Endothelial cell of umbilical vein (primary cell): Measurements from ENCODE around the gene SPART. TPM values are rescaled to one million over a fixed set of nuclear protein-coding genes. Genes with fewer than 3 reads are reported as not detected.

Experiments used
- BruUV-seq: library from RNA; stranded (reverse); fragments of 400-500 nt; replicated peaks from 2 replicates; lab custom pipeline; 2021; lab: Mats Ljungman, UMichigan
- CTCF ChIA-PET: fragments of 300-600, 350-600 bp; sonication (Branson Sonifier 250); formaldehyde crosslinking; loops from one replicate; lab custom pipeline; 2021; ENCODE audit warnings: antibody characterized with exemption, inconsistent platforms; lab: Charles Lee
- POLR2A ChIA-PET: fragments of 300-600, 350-600 bp; sonication (Branson Sonifier 250); formaldehyde crosslinking; loops from one replicate; lab custom pipeline; 2021; ENCODE audit warnings: antibody characterized with exemption, inconsistent platforms; lab: Charles Lee
- DNase-seq: peaks from one replicate; pipeline ENCODE4 v3.0.0-alpha.2; 2011; ENCODE audit warnings: low read depth, low spot score
- FAIRE-seq: peaks from 2 replicates; lab custom pipeline; 2011; peaks lifted over from hg19 to GRCh38; lab: Jason Lieb, UNC
- H2AFZ ChIP-seq: 2 replicates; pipeline ENCODE4 v1.6.0; 2012; ENCODE audit warnings: low read depth, low read length, control low read depth, inconsistent platforms
- H3K27ac ChIP-seq: 2 replicates; pipeline ENCODE4 v1.5.1; 2011; ENCODE audit warnings: low read depth, mild to moderate bottlenecking, control low read depth, low read length, moderate library complexity; ENCODE audit not compliant: insufficient read depth
- H3K27me3 ChIP-seq, 2 experiments: 2 replicates each; pipeline versions ENCODE4 v1.6.0 to v1.6.1; 2011; ENCODE audit warnings: low read length in 2 of 2, mixed read lengths in 1 of 2; ENCODE audit not compliant: control insufficient read depth in 2 of 2, insufficient read depth in 2 of 2
- H3K36me3 ChIP-seq, 2 experiments: 2 replicates in 1 of 2; 3 replicates in 1 of 2; pipeline ENCODE4 v1.5.1; 2011; ENCODE audit warnings: low read length in 2 of 2, mild to moderate bottlenecking in 1 of 2, moderate library complexity in 1 of 2; ENCODE audit not compliant: control insufficient read depth in 2 of 2, insufficient read depth in 2 of 2; ENCODE audit errors: extremely low read depth in 1 of 2
- H3K4me1 ChIP-seq: 3 replicates; pipeline ENCODE4 v1.5.1; 2011; ENCODE audit warnings: mild to moderate bottlenecking, low read length; ENCODE audit not compliant: control insufficient read depth, insufficient read depth; ENCODE audit errors: extremely low read depth
- H3K4me2 ChIP-seq: 2 replicates; pipeline ENCODE4 v1.6.1; 2011; ENCODE audit warnings: low read length, control low read depth, mixed read lengths; ENCODE audit not compliant: insufficient read depth
- H3K4me3 ChIP-seq, 3 experiments: fragments of 200-600 bp in 1 of 3; sonication (generic), shearing (Covaris generic) in 1 of 3; replicated peaks in 1 of 3; 2 replicates each; pipeline ENCODE4 v1.5.1; 2011 to 2016; ENCODE audit warnings: control low read depth in 3 of 3, low read length in 3 of 3, mild to moderate bottlenecking in 2 of 3, inconsistent platforms in 1 of 3, low read depth in 1 of 3, moderate library complexity in 1 of 3; ENCODE audit not compliant: insufficient read depth in 1 of 3
- H3K79me2 ChIP-seq: 2 replicates; pipeline ENCODE4 v1.6.0; 2012; ENCODE audit warnings: low read length, inconsistent platforms; ENCODE audit not compliant: control insufficient read depth, insufficient read depth
- H3K9ac ChIP-seq: replicated peaks from 2 replicates; pipeline ENCODE3; 2011; ENCODE audit warnings: low read length, control low read depth; ENCODE audit not compliant: insufficient read depth; ENCODE audit errors: extremely low read depth
- H3K9me1 ChIP-seq: replicated peaks from 3 replicates; pipeline ENCODE4 v1.6.0; 2011; ENCODE audit warnings: mild to moderate bottlenecking, low read length; ENCODE audit not compliant: control insufficient read depth, insufficient read depth; ENCODE audit errors: extremely low read depth
- H3K9me3 ChIP-seq: replicated peaks from 2 replicates; pipeline ENCODE4 v1.5.1; 2012; ENCODE audit warnings: low read length, inconsistent platforms; ENCODE audit not compliant: control insufficient read depth, insufficient read depth
- H4K20me1 ChIP-seq: replicated peaks from 2 replicates; pipeline ENCODE3; 2011; ENCODE audit warnings: mild to moderate bottlenecking, low read length; ENCODE audit not compliant: control insufficient read depth, insufficient read depth; ENCODE audit errors: extremely low read depth
- CTCF ChIP-seq, 2 donors: IDR thresholded peaks; 1 replicate in 1 of 2; 2 replicates in 1 of 2; pipeline ENCODE4 v1.5.1; 2011; ENCODE audit warnings: low read length in 2 of 2, mild to moderate bottlenecking in 2 of 2, moderate library complexity in 2 of 2, control low read depth in 1 of 2, inconsistent platforms in 1 of 2, low read depth in 1 of 2; ENCODE audit not compliant: insufficient read depth in 1 of 2; ENCODE audit errors: extremely low read depth in 1 of 2
- EZH2 ChIP-seq: IDR thresholded peaks from 2 replicates; pipeline ENCODE4 v1.6.1; 2012; ENCODE audit warnings: borderline replicate concordance, low read depth, mild to moderate bottlenecking, moderate library complexity, low read length, inconsistent platforms; ENCODE audit not compliant: severe bottlenecking
- FOS ChIP-seq: IDR thresholded peaks from 2 replicates; pipeline ENCODE4 v1.6.1; 2011; ENCODE audit warnings: mild to moderate bottlenecking, low read length, moderate library complexity, borderline replicate concordance; ENCODE audit not compliant: insufficient read depth
- GATA2 ChIP-seq: IDR thresholded peaks from 2 replicates; pipeline ENCODE4 v1.7.0; 2011; ENCODE audit warnings: low read depth, mild to moderate bottlenecking, moderate library complexity, mixed read lengths, low read length; ENCODE audit not compliant: insufficient read length, insufficient read depth
- JUN ChIP-seq: IDR thresholded peaks from 2 replicates; pipeline ENCODE4 v1.6.1; 2011; ENCODE audit warnings: borderline replicate concordance, low read depth; ENCODE audit not compliant: insufficient read length, insufficient read depth
- MAX ChIP-seq: IDR thresholded peaks from 2 replicates; pipeline ENCODE4 v1.6.1; 2011; ENCODE audit not compliant: insufficient read depth, insufficient read length
- MYC ChIP-seq: IDR thresholded peaks from one replicate; pipeline ENCODE4 v1.6.1; 2011; ENCODE audit warnings: mild to moderate bottlenecking, low read depth, low read length
- POLR2A ChIP-seq: IDR thresholded peaks from 2 replicates; pipeline ENCODE4 v1.6.1; 2012; ENCODE audit warnings: low read depth, mild to moderate bottlenecking, control low read depth, low read length
- POLR2AphosphoS5 ChIP-seq: IDR thresholded peaks from 2 replicates; pipeline ENCODE4 v1.6.1; 2012; ENCODE audit warnings: low read depth, mild to moderate bottlenecking, control low read depth, low read length, moderate library complexity; ENCODE audit not compliant: insufficient read depth
- dilution Hi-C: fragments of 300-500 bp; cut with MboI; formaldehyde crosslinking; loops from one replicate; pipeline ENCODE4 v1.15.0; 2019; ENCODE audit warnings: low sequenced_read_pairs; ENCODE audit not compliant: extremely low pct_ligation_motif_present
- intact Hi-C: fragments of 100-400 bp; cut with micrococcal nuclease; formaldehyde crosslinking; loops from one replicate; pipeline ENCODE4 v1.10.0; 2022
- polyA plus RNA-seq, 4 experiments: library from polyadenylated mRNA; depleted of rRNA in 3 of 4; stranded (reverse) in 3 of 4; unstranded in 1 of 4; fragments of >200 nt; gene quantifications; 2 replicates each; pipeline versions ENCODE4 v1.2.1 to v1.2.3, GENCODE V29; 2011 to 2012; ENCODE audit warnings: missing spikeins in 1 of 4
- total RNA-seq: library from RNA; stranded (reverse); gene quantifications from 2 replicates; pipeline ENCODE4 v1.2.3, GENCODE V29; 2021

The SPART gene
- total and polyA plus RNA-seq, 2 donors (not counting 3 experiments of a cell fraction or from before 2014, with no cell fraction given) = 40.8 to 73.6 TPM

- H3K79me2 ChIP-seq = no peaks in the 10 kb centered on the region
- H3K4me3 ChIP-seq = no peak overlapping the region
- H3K4me1 ChIP-seq = no peaks in the 10 kb centered on the region
- H3K4me2 ChIP-seq = no peak overlapping the region
- no peaks in the 10 kb centered on the region for H3K36me3 ChIP-seq
- no peak overlapping the region for H2AFZ ChIP-seq
- FAIRE-seq = no peak
- BruUV-seq = no TSS peak
- no peaks in the 10 kb centered on the region for H3K9me1 ChIP-seq
- POLR2A ChIA-PET = no interaction called here
- intact Hi-C loops = no loop called here
- H3K9ac ChIP-seq = no peak overlapping the region
- DNase-seq = no peak
- no peaks in the 10 kb centered on the region for H3K27me3 ChIP-seq
- CTCF ChIA-PET = no interaction called here
- dilution Hi-C loops = no loop called here
- H4K20me1 ChIP-seq = no peaks in the 10 kb centered on the region
- no peaks in the 10 kb centered on the region for H3K9me3 ChIP-seq
- no peak overlapping the region for H3K27ac ChIP-seq
- TF ChIP-seq CTCF (IDR thresholded peaks at IDR 0.05; ENCODE audit: extremely low read depth in 1 of 2, insufficient read depth in 1 of 2, low read depth in 1 of 2, low read length in 2 of 2) = no peak
- no peak for TF ChIP-seq POLR2AphosphoS5
- no peak for TF ChIP-seq EZH2
- no peak for TF ChIP-seq POLR2A
- TF ChIP-seq MYC = no peak
- TF ChIP-seq GATA2 = no peak
- TF ChIP-seq FOS = no peak
- no peak for TF ChIP-seq JUN
- TF ChIP-seq MAX = no peak
Observed at GRCh38 chr13:36363366-36363863, 17.2 kb upstream of the SPART start.
